HEK293 (cell line): ENCODE data around the gene ZNF397.

Experiments
- AEBP2 ChIP-seq: fragments of 450-650 bp; formaldehyde crosslinking; IDR thresholded peaks from 2 replicates; pipeline ENCODE4 v1.5.1; 2016; ENCODE audit warnings: missing biosample characterization, missing genetic modification characterization, borderline replicate concordance
- BCL11B ChIP-seq: fragments of 450-650 bp; formaldehyde crosslinking; IDR thresholded peaks from 2 replicates; pipeline ENCODE4 v1.5.1; 2016; ENCODE audit warnings: low read depth, missing biosample characterization, missing genetic modification characterization
- KLF10 ChIP-seq: fragments of 450-650 bp; IDR thresholded peaks from 2 replicates; pipeline ENCODE4 v1.5.1; 2018; ENCODE audit warnings: missing biosample characterization, mild to moderate bottlenecking, missing genetic modification characterization
- MYNN ChIP-seq: fragments of 450-650 bp; formaldehyde crosslinking; IDR thresholded peaks from 2 replicates; pipeline ENCODE4 v1.5.1; 2016; ENCODE audit warnings: missing biosample characterization, missing genetic modification characterization, borderline replicate concordance
- MZF1 ChIP-seq: fragments of 450-650 bp; formaldehyde crosslinking; IDR thresholded peaks from 2 replicates; pipeline ENCODE4 v1.5.1; 2017; ENCODE audit warnings: missing biosample characterization, missing genetic modification characterization, borderline replicate concordance
- OVOL3 ChIP-seq: fragments of 450-650 bp; formaldehyde crosslinking; IDR thresholded peaks from 2 replicates; pipeline ENCODE4 v1.5.1; 2016; ENCODE audit warnings: missing biosample characterization, missing genetic modification characterization
- WT1 ChIP-seq: fragments of 450-650 bp; formaldehyde crosslinking; IDR thresholded peaks from 2 replicates; pipeline ENCODE4 v1.5.1; 2016; ENCODE audit warnings: missing biosample characterization, missing genetic modification characterization
- ZBTB17 ChIP-seq: fragments of 450-650 bp; formaldehyde crosslinking; IDR thresholded peaks from 2 replicates; pipeline ENCODE4 v1.5.1; 2016; ENCODE audit warnings: missing biosample characterization, missing genetic modification characterization
- ZFP41 ChIP-seq: fragments of 450-650 bp; formaldehyde crosslinking; IDR thresholded peaks from 2 replicates; pipeline ENCODE4 v1.5.1; 2016; ENCODE audit warnings: missing biosample characterization, missing genetic modification characterization, borderline replicate concordance
- ZNF112 ChIP-seq: fragments of 450-650 bp; formaldehyde crosslinking; IDR thresholded peaks from 2 replicates; pipeline ENCODE4 v1.5.0; 2017; ENCODE audit warnings: missing biosample characterization, missing genetic modification characterization
- ZNF121 ChIP-seq: fragments of 450-650 bp; formaldehyde crosslinking; IDR thresholded peaks from 2 replicates; pipeline ENCODE4 v1.5.1; 2016; ENCODE audit warnings: missing biosample characterization, missing genetic modification characterization
- ZNF133 ChIP-seq: fragments of 450-650 bp; formaldehyde crosslinking; IDR thresholded peaks from 2 replicates; pipeline ENCODE4 v1.5.1; 2016; ENCODE audit warnings: missing biosample characterization, missing genetic modification characterization
- ZNF140 ChIP-seq: fragments of 450-650 bp; formaldehyde crosslinking; IDR thresholded peaks from 2 replicates; pipeline ENCODE4 v1.5.1; 2016; ENCODE audit warnings: missing biosample characterization, missing genetic modification characterization
- ZNF16 ChIP-seq: fragments of 450-650 bp; formaldehyde crosslinking; IDR thresholded peaks from 2 replicates; pipeline ENCODE4 v1.5.1; 2016; ENCODE audit warnings: low read depth, missing biosample characterization, missing genetic modification characterization
- ZNF2 ChIP-seq: fragments of 450-650 bp; formaldehyde crosslinking; IDR thresholded peaks from 2 replicates; pipeline ENCODE4 v1.5.1; 2016; ENCODE audit warnings: missing biosample characterization, missing genetic modification characterization
- ZNF214 ChIP-seq: fragments of 450-650 bp; formaldehyde crosslinking; IDR thresholded peaks from 2 replicates; pipeline ENCODE4 v1.5.1; 2017; ENCODE audit warnings: missing biosample characterization, mild to moderate bottlenecking, missing genetic modification characterization, borderline replicate concordance
- ZNF23 ChIP-seq: fragments of 450-650 bp; formaldehyde crosslinking; IDR thresholded peaks from 2 replicates; pipeline ENCODE4 v1.5.1; 2016; ENCODE audit warnings: missing biosample characterization, missing genetic modification characterization, borderline replicate concordance
- ZNF24 ChIP-seq: fragments of 450-650 bp; formaldehyde crosslinking; IDR thresholded peaks from 2 replicates; pipeline ENCODE4 v1.5.1; 2016; ENCODE audit warnings: missing biosample characterization, missing genetic modification characterization
- ZNF302 ChIP-seq: fragments of 450-650 bp; formaldehyde crosslinking; IDR thresholded peaks from 2 replicates; pipeline ENCODE4 v1.5.1; 2016; ENCODE audit warnings: missing biosample characterization, missing genetic modification characterization, low read depth
- ZNF404 ChIP-seq: fragments of 450-650 bp; formaldehyde crosslinking; IDR thresholded peaks from 2 replicates; pipeline ENCODE4 v1.5.1; 2017; ENCODE audit warnings: missing biosample characterization, missing genetic modification characterization
- ZNF48 ChIP-seq: fragments of 450-650 bp; formaldehyde crosslinking; IDR thresholded peaks from 2 replicates; pipeline ENCODE4 v1.5.1; 2016; ENCODE audit warnings: missing biosample characterization, missing genetic modification characterization
- ZNF530 ChIP-seq: fragments of 450-650 bp; formaldehyde crosslinking; IDR thresholded peaks from 2 replicates; pipeline ENCODE4 v1.5.1; 2016; ENCODE audit warnings: low read depth, missing biosample characterization, missing genetic modification characterization
- ZNF544 ChIP-seq: fragments of 450-650 bp; formaldehyde crosslinking; IDR thresholded peaks from 2 replicates; pipeline ENCODE4 v1.5.0; 2017; ENCODE audit warnings: missing biosample characterization, missing genetic modification characterization
- ZNF585B ChIP-seq: fragments of 450-650 bp; formaldehyde crosslinking; IDR thresholded peaks from 2 replicates; pipeline ENCODE4 v1.5.1; 2016; ENCODE audit warnings: missing biosample characterization, missing genetic modification characterization
- ZNF600 ChIP-seq: fragments of 450-650 bp; formaldehyde crosslinking; IDR thresholded peaks from 2 replicates; pipeline ENCODE4 v1.5.1; 2016; ENCODE audit warnings: missing biosample characterization, missing genetic modification characterization
- ZNF623 ChIP-seq: fragments of 450-650 bp; formaldehyde crosslinking; IDR thresholded peaks from 2 replicates; pipeline ENCODE4 v1.5.1; 2016; ENCODE audit warnings: missing biosample characterization, missing genetic modification characterization
- ZNF626 ChIP-seq: fragments of 450-650 bp; sonication (Bioruptor Pico); formaldehyde crosslinking; IDR thresholded peaks from 2 replicates; pipeline ENCODE4 v1.5.1; 2018; ENCODE audit warnings: missing biosample characterization, missing genetic modification characterization, inconsistent platforms
- ZNF654 ChIP-seq: fragments of 450-650 bp; formaldehyde crosslinking; IDR thresholded peaks from 2 replicates; pipeline ENCODE4 v1.5.1; 2016; ENCODE audit warnings: low read depth, missing biosample characterization, missing genetic modification characterization
- ZNF658 ChIP-seq: fragments of 450-650 bp; formaldehyde crosslinking; IDR thresholded peaks from 2 replicates; pipeline ENCODE4; 2016; ENCODE audit warnings: missing biosample characterization, missing genetic modification characterization
- ZNF664 ChIP-seq: fragments of 450-650 bp; formaldehyde crosslinking; IDR thresholded peaks from 2 replicates; pipeline ENCODE4 v1.5.1; 2016; ENCODE audit warnings: missing biosample characterization, missing genetic modification characterization
- ZNF670 ChIP-seq: fragments of 450-650 bp; formaldehyde crosslinking; IDR thresholded peaks from 2 replicates; pipeline ENCODE4 v1.5.1; 2016; ENCODE audit warnings: missing biosample characterization, missing genetic modification characterization, low read depth
- ZNF701 ChIP-seq: fragments of 450-650 bp; formaldehyde crosslinking; IDR thresholded peaks from 2 replicates; pipeline ENCODE4 v1.5.1; 2016; ENCODE audit warnings: missing biosample characterization, missing genetic modification characterization
- ZNF747 ChIP-seq: fragments of 450-650 bp; formaldehyde crosslinking; IDR thresholded peaks from 2 replicates; pipeline ENCODE4 v1.5.1; 2016; ENCODE audit warnings: missing biosample characterization, missing genetic modification characterization
- ZSCAN30 ChIP-seq: fragments of 450-650 bp; IDR thresholded peaks from 2 replicates; pipeline ENCODE4 v1.5.1; 2018; ENCODE audit warnings: missing biosample characterization, mild to moderate bottlenecking, missing genetic modification characterization, moderate library complexity
- TF ChIP-seq, protein P1 (sequence below): fragments of 450-650 bp; formaldehyde crosslinking; IDR thresholded peaks from 2 replicates; pipeline ENCODE4 v1.5.1; 2016; ENCODE audit warnings: missing biosample characterization, missing genetic modification characterization
- TF ChIP-seq, protein P2 (sequence below): sonication (generic); formaldehyde crosslinking; IDR thresholded peaks from 2 replicates; pipeline ENCODE4 v1.8.1; 2022; ENCODE audit warnings: mild to moderate bottlenecking, moderate library complexity, missing genetic modification reagents
- TF ChIP-seq, protein P3 (sequence below): fragments of 450-650 bp; formaldehyde crosslinking; IDR thresholded peaks from 2 replicates; pipeline ENCODE4 v1.5.1; 2016; ENCODE audit warnings: missing biosample characterization, missing genetic modification characterization

Gene ZNF397

GRCh38 chr18:35290094-35290735 is 49.4 kb downstream of the ZNF397 start, which contains the start of gene ZSCAN30 (continued):
- no peak for TF ChIP-seq MYNN
- TF ChIP-seq ZNF133 (tag by site-specific recombination): no peak
- TF ChIP-seq, protein P1, sequence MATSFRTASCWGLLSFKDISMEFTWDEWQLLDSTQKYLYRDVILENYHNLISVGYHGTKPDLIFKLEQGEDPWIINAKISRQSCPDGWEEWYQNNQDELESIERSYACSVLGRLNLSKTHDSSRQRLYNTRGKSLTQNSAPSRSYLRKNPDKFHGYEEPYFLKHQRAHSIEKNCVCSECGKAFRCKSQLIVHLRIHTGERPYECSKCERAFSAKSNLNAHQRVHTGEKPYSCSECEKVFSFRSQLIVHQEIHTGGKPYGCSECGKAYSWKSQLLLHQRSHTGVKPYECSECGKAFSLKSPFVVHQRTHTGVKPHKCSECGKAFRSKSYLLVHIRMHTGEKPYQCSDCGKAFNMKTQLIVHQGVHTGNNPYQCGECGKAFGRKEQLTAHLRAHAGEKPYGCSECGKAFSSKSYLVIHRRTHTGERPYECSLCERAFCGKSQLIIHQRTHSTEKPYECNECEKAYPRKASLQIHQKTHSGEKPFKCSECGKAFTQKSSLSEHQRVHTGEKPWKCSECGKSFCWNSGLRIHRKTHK (tag by site-specific recombination): no peak
- TF ChIP-seq ZNF24 (tag by site-specific recombination): peak; percentile 90
- peak; percentile 51; the same call in 1 of the 2 replicates for TF ChIP-seq ZNF600 (tag by site-specific recombination)
- no peak for TF ChIP-seq ZFP41 (tag by site-specific recombination)
- no peak for TF ChIP-seq ZNF670 (tag by site-specific recombination)
- TF ChIP-seq ZNF544 (tag by site-specific recombination): no peak
- TF ChIP-seq AEBP2: no peak
- TF ChIP-seq, protein P2, sequence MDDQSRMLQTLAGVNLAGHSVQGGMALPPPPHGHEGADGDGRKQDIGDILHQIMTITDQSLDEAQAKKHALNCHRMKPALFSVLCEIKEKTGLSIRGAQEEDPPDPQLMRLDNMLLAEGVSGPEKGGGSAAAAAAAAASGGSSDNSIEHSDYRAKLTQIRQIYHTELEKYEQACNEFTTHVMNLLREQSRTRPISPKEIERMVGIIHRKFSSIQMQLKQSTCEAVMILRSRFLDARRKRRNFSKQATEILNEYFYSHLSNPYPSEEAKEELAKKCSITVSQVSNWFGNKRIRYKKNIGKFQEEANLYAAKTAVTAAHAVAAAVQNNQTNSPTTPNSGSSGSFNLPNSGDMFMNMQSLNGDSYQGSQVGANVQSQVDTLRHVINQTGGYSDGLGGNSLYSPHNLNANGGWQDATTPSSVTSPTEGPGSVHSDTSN: no peak
- peak; percentile 94 for TF ChIP-seq ZBTB17 (tag by site-specific recombination)
- TF ChIP-seq ZSCAN30: peak; percentile 92
- TF ChIP-seq ZNF664 (tag by site-specific recombination): peak; percentile 58; the same call in 1 of the 2 replicates
- TF ChIP-seq ZNF623 (tag by site-specific recombination): peak; percentile 55
- no peak for TF ChIP-seq ZNF747 (tag by site-specific recombination)
- TF ChIP-seq ZNF654 (tag by site-specific recombination): no peak
- no peak for TF ChIP-seq ZNF121
- TF ChIP-seq ZNF585B: no peak
- no peak for TF ChIP-seq ZNF16 (tag by site-specific recombination)
- TF ChIP-seq ZNF530 (tag by site-specific recombination): no peak
- no peak; the same call in 1 of the 2 replicates for TF ChIP-seq MZF1 (tag by site-specific recombination)
- TF ChIP-seq, protein P3, sequence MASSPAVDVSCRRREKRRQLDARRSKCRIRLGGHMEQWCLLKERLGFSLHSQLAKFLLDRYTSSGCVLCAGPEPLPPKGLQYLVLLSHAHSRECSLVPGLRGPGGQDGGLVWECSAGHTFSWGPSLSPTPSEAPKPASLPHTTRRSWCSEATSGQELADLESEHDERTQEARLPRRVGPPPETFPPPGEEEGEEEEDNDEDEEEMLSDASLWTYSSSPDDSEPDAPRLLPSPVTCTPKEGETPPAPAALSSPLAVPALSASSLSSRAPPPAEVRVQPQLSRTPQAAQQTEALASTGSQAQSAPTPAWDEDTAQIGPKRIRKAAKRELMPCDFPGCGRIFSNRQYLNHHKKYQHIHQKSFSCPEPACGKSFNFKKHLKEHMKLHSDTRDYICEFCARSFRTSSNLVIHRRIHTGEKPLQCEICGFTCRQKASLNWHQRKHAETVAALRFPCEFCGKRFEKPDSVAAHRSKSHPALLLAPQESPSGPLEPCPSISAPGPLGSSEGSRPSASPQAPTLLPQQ (tag by site-specific recombination): peak; percentile 83
- no peak for TF ChIP-seq BCL11B (tag by site-specific recombination)
- TF ChIP-seq KLF10 (tag by site-specific recombination): peak; percentile 64; the same call in 1 of the 2 replicates
- no peak for TF ChIP-seq ZNF626 (tag by site-specific recombination)
- TF ChIP-seq ZNF48 (tag by site-specific recombination): no peak
- no peak for TF ChIP-seq ZNF302 (tag by site-specific recombination)
- peak; percentile 81 for TF ChIP-seq ZNF2 (tag by site-specific recombination)
- TF ChIP-seq ZNF23 (tag by site-specific recombination): no peak
- no peak for TF ChIP-seq ZNF140
- peak; percentile 86 for TF ChIP-seq OVOL3 (tag by site-specific recombination)
- TF ChIP-seq WT1 (tag by site-specific recombination): no peak
- no peak for TF ChIP-seq ZNF214 (tag by site-specific recombination)
- no peak for TF ChIP-seq ZNF404 (tag by site-specific recombination)
- TF ChIP-seq ZNF112 (tag by site-specific recombination): no peak
- no peak for TF ChIP-seq ZNF701 (tag by site-specific recombination)
- no peak for TF ChIP-seq ZNF658
